GM12892 (cell line): ENCODE measurements around the gene CHCHD1.
A peak's percentile ranks its signal among the peaks of the same experiment; 100 is the strongest.

ENCODE experiments used
- POLR2A ChIP-seq: IDR thresholded peaks from 2 replicates; pipeline ENCODE4 v1.6.1; 2011; ENCODE audit warnings: low read depth, low read length, control low read depth
- TAF1 ChIP-seq: IDR thresholded peaks from 2 replicates; pipeline ENCODE4 v1.6.1; 2011; ENCODE audit warnings: low read depth, mild to moderate bottlenecking, control low read depth, low read length, borderline replicate concordance

DNA sequence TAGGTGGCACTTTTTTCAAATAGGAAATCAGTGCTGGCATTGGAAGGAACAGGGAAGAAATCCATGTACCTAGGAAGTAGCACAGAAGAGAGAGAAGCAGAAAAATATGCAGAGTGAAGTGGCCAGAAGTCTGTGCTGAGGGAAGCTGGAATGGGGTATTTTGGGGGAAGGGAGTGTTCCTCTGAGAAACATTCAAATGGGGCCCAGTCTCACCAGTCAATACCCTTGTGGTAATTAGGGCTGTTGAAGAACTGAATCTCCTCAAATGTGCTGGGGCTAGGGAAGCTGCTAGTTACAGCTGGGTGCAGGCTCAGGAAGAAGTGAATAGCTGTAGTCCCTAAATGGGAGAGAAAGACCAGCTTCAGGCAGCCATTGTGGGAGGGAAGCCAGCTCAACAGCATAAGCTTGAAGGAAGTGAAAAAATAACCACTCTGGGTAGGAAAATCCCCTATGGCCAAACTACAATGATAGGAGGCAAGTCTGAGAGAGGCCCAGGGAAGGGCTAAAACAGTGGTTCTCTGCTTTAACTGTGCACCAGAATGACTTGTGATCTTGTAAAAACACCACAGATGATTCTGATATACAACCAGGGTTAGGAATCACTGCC is 21.9 kb downstream of the CHCHD1 start:
- TF ChIP-seq POLR2A = peak; percentile 40; the same call in 1 of the 2 replicates
- 0 out of 2 replicates have a peak, but pooled peaks have one; percentile 39 for TF ChIP-seq TAF1
